GM19099 (cell line): ENCODE data around the gene IL36RN.

Source experiments
- POLR2A ChIP-seq: IDR thresholded peaks from 3 replicates; pipeline ENCODE4 v1.6.1; 2011; ENCODE audit warnings: low read depth; ENCODE audit not compliant: insufficient read length; ENCODE audit errors: extremely low read depth

The IL36RN gene

GRCh38 chr2:113058998-113059960, at the start of gene IL36RN:
TSS of gene IL36RN (plus strand) at chr2:113059198. CDS start at chr2:113059439, 241 bp downstream.
- TF ChIP-seq POLR2A: no peak

- TF ChIP-seq POLR2A: no peak
These were observed 49.4 kb upstream of the IL36RN start for GRCh38 chr2:113009622-113010021.

GRCh38 chr2:113010088-113010487, 48.9 kb upstream of the IL36RN start:
- no peak for TF ChIP-seq POLR2A

GRCh38 chr2:113011108-113011507, 47.9 kb upstream of the IL36RN start:
- no peak for TF ChIP-seq POLR2A

GRCh38 chr2:113012436-113013335, 46.3 kb upstream of the IL36RN start:
- no peak for TF ChIP-seq POLR2A

- no peak for TF ChIP-seq POLR2A
These were observed 45.7 kb upstream of the IL36RN start for GRCh38 chr2:113013336-113013661.

- no peak for TF ChIP-seq POLR2A
These were observed 44.9 kb upstream of the IL36RN start for GRCh38 chr2:113014067-113014466.

- no peak for TF ChIP-seq POLR2A
These were observed 44.0 kb upstream of the IL36RN start for GRCh38 chr2:113015042-113015441.

GRCh38 chr2:113015655-113016054, 43.3 kb upstream of the IL36RN start:
- no peak for TF ChIP-seq POLR2A

- no peak for TF ChIP-seq POLR2A
These were observed 40.5 kb upstream of the IL36RN start for GRCh38 chr2:113018509-113018908.

GRCh38 chr2:113021312-113021711, 37.7 kb upstream of the IL36RN start:
- no peak for TF ChIP-seq POLR2A

- TF ChIP-seq POLR2A: no peak
These were observed 34.2 kb upstream of the IL36RN start for GRCh38 chr2:113024764-113025163.

- TF ChIP-seq POLR2A: no peak
These were observed 33.3 kb upstream of the IL36RN start for GRCh38 chr2:113025737-113026136.

GRCh38 chr2:113027691-113028090, 31.3 kb upstream of the IL36RN start:
- no peak for TF ChIP-seq POLR2A

- TF ChIP-seq POLR2A: no peak
These were observed 30.9 kb upstream of the IL36RN start for GRCh38 chr2:113028112-113028511.
